NCI-H2227 (cell line): Measurements from ENCODE around the gene C12orf60.

Source experiments
- DNase-seq: peaks from one replicate; lab custom pipeline; 2025; ENCODE audit not compliant: unreplicated experiment; lab: John Stamatoyannopoulos, UW

C12orf60 gene

DNA sequence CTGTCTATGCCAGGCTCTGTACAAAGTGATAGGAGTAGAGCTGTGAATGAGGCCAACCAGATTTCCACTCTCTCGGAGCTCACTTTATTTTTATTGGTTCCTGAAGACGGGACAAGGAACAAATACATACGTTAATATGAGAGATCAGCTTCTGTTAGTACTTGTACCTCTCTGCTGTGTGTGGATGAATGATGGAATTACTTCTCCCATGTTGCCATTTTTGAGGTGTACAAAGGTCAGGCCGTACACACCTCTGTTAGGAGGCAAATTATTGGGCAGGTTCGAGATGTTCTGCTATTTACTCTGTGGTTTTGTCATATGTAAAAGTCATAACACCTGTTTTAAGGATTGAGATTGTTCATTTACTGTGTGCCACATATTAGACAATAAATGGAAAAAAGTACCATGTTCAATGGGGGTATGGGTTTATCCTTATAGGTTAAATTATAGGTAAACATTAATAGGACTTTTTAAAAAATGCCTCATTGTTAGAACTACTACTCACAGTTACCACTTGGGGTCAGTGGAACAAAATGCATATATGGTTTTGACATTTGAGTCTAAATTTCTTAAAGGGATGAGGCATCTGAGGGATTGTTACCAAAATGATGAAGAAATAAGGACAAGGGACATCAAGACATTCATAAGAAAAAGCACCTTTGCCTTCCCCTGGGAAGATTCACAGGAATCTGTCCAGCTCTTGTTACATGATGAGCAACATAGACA is 27.1 kb upstream of the C12orf60 start:
- no peak for DNase-seq

DNA sequence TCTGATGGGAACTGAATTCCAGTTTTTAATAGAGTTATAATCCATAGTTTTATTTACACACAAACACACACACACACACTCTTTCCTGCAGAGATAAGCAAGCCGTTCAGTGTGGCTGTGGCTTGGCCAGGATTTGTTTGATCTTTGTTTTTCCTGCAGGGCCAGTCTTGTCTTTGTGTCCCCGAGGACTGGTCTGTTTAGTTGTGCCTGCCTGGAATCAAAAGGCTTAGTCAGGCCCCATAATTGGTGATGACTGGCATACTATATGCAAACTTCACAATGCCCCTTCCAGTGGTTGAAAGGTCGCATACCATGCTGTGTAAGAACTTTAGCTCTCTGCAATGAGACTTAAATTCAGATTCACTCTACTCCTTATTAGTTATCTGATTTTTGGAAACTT is 26.2 kb upstream of the C12orf60 start:
- DNase-seq, result no peak

DNA sequence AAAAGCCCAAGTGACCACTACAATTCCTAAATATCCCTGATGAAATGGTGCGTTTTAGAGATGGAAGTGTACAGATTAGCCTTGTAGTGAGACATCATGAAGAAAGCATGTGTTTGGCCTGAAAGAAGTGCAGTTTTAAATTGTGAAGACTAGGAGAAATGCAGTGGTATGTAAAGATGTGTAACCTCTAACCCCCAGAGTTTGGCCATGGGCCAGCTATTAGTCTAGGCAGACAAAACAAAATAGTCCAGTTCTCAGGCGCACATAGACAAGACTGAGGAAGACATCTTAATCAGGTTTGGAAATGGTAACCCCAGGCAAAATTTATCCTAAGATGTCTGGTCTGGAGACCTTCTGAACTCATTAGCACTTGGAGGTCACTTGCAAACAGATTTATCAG is 23.6 kb upstream of the C12orf60 start:
- no peak for DNase-seq

DNA sequence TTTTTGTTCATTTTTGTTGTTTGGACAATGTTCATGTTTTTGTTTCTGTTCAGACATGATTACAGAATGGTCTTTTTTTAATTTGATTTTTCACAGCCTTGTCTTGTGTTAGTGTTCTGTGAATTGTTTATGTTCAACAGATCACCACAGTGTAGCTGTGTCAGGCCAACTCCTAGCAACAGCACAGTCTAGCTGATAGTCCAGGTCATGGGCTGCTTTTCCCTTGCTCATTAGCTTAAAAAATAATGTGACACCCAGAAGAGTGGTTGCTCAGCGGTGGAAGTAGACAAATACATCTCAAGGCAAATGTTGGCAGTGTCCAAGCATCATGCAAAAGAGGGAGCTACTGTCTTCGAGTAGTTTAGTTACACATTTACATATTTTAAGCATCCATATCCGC is 22.6 kb upstream of the C12orf60 start:
- no peak for DNase-seq

DNA sequence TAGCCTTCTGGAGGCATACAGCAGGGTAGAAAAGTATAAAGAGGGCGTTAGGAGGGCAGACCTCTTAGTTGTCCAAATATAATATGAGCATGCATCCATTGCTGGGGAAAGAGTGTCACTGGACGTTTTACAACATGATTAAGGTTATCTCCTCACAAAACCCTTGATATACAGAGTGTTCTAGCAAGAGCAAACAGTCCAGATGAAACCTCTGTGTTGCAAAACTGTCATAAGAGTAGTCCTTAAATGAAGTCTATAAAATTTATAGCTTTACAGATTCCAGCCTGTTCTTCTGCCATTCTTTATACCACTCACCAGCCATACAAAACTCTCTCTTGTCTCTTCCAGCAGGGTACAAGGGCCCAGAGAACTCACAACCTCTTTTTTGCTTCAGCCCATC is 21.9 kb upstream of the C12orf60 start:
- DNase-seq, result no peak

DNA sequence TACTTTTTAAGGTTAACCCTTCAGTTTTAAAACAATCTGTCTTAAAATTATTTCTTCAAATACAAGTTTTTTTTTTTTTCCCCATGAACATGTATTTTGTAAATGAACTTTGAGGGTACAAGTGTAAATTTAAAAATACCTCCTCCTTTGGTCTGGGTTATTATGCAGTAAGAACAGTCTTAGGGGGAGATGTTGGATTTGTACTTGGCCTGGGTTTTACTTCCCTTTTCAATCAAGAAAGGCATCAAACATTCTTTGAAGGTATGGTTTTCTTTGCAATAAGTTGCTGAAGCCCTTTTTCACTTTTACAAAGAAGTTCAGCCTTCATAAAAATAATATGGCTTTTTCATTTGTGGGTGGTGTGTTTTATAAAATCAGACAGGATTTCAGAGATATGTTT is 20.7 kb upstream of the C12orf60 start:
- DNase-seq, result no peak

DNA sequence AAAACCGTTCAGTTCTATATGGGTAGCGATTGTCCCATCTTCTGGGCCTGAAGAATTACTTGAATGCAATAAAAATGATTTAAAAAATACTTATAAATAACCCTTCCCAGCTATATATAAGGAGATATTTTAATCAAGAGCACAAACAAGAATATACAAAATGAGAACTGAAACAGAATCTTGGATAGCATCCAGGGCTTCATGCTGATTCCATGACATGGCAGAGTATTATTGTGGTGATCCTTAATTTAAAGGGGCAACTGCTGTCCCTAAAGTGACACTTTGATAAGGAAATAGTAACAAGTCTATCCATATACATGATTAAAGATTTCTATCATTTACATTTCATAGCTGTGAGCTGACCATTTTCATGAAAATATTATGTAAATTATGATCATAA is 19.0 kb upstream of the C12orf60 start:
- no peak for DNase-seq

DNA sequence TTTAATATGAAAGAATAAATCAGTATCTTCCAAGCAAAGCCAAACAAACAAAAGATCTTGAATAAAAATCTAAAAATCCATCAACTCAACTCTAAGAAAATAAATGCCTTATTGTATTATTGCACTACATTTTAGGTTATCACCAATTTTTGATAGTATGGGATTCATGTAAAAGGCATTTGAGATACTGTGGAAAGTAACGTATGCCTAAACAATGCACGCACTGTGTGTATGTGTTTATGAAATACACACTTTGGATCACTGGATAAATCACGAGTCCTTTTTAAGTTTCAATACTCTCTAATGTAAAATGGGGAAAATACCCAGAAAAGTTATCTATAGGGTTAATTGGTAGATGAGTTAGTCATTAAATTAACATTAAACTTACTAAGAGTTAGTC is 17.9 kb upstream of the C12orf60 start:
- no peak for DNase-seq

DNA sequence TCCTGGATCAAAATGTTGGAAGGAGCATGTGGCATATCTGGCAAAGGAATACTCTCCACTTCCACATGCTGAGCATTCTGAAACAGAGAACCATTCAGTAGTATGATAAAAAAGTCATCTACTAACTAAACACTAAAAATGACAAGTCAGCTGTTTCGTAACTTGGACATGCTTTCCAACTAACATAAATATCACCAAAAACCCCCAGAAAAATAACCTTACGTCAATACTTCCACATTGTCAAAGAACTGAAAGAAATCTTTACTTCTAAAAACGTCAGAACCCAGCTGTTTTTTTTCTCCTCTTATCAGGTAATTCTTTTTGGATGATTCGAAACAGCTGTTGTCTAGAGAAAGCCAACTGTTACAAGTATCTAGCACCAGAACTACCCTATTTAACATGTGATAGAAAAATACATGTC is 8.4 kb upstream of the C12orf60 start:
- no peak for DNase-seq

DNA sequence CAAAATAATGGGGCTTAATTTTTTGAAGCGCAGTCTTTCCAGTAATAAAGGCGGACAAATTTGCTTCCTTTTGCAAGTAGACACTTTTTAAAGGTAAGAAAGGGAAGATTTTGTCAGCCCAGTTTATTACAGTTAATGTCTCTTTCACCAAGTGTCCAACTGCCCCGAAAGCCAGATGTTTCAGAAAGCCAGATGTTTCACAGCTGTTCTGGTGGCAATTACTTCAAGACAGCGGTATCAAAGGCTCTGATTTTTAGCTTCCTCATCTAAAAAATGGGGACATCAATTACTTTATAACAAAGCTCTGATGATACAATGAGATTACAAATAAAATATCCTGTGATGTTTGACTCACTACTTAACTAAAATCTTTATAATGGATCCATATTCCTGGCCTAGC is 1.2 kb upstream of the C12orf60 start:
- no peak for DNase-seq

DNA sequence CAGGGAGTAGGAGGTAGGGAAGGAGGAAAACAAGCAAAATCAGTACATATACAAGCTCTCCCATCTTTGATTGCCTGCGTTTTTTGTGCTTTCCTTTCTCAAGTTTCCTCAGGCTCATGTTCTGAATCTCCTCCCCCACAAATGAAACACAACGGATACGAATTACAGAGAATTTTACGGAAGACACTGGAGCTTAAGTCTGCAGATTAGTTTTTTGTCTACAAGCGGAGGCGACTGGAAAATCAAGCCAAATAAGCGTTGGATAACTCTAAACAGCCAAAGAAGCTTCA is 804 bp upstream of the C12orf60 start:
- no peak for DNase-seq

DNA sequence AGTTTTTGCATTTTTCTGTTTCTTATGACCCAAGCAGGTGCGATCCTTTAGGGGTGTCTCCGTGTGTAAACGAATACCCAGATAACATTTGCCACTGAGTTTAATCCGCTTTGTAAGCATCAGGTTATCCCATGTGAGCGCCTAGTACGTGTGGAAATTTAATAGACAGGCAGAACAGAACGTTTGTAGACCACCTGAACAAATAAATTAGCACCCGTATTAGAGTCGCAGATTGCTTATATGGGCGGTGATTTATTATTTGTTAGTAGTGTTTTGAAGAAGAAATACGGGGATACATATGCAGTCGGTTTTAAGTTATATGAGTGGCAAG is 325 bp downstream of the C12orf60 start:
- no peak for DNase-seq

DNA sequence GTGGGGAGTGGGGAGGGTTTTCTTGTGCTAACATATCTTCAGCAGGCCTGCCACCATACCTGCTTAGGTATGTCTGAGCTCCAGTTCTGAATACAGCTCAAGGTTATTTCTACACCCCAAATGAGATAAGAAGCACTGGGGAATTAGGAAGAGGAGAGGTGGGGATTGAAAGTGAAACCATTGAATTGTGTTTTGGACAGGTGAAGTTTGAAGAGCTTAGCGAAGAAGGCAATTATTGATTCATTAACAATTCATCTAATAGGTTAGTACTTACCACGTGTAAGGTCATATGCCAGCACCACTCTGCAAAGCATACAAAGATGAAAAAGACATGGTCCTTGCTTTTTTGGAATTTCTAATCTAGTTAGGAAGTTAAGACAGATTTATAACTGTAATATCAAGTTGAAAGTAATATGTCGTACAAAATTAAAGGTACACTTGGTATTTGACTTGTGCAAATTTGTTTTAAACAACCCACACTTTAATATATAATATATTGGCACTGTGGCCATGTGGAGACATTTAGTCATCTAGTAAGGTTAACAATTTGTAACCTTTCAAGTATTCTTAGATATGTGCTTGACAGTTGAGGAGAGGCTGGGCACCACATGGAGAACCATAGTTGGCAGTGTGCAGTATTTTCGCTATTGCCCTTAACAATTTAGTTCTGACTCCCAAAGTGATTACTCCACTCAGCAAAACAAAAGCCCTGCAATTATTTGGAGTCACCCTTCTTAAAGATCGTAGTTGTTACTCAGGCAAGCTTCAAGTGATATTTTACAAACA is 6.9 kb downstream of the C12orf60 start:
- peak; percentile 82 for DNase-seq

DNA sequence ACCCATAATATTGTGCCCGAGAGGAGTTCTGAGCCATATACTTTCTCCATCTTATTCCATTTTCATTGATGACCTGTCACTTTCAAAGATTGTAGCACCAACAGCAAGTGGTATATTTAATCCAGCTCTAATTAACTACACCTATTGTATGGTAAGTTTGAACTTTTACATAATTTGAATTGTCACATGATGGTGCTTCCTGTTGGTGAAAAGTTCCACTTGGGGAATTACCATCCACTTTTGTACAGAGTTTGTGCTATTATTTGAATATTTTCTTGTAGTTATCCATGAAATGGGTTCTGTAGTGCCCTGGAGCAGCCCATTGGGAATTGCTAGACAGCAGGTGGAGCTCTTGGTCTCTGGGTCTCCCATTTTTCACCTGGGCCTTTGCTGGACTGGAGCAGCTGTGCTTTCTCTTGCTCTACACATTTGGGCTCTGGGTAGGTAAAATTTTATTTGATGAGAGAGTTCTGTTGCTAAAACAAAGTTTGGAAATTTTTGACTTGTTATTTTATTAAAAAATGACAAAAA is 7.5 kb downstream of the C12orf60 start:
- peak; percentile 36 for DNase-seq

DNA sequence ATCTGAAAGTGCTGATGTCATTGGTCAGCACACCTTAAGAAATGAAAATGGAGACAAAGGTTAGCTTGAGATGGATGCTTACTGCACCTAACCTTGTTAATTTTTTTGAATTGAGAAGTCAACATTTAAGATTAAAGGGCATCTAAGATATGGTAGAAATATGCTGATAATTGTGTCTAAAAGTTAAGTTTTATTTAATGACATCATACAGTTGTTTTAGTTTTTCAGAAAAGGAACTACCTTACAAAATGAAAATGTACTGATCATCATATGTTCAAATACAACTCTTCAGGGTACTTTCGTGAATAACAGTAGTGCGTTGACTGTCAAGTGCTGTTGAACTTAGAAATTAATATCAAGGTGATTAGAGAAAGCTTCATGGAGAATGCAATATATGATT is 8.0 kb downstream of the C12orf60 start:
- DNase-seq, result no peak

DNA sequence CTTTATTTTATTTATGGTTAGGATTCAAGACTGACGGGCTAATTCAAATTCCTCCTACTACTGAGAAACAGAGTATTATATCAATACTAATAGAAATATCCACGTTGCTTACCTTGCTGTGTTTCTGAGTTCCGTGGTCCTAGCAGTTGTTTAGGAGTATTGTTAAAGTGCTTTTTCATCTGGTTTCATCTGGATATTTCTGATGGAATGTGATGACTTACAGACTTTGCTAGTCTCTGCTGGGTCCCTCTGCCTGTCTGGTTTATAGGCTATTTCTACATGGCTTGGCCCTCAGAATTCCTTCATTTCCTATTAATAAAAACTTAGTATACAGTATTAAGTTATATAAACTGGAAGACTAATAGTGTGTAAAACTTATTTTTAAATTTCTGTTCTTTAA is 10.5 kb downstream of the C12orf60 start, which contains the start of gene SMCO3:
TSS of gene SMCO3 (minus strand) at position 169 of the 400 bp plus-strand sequence. CDS start 7,502 bp downstream, outside the sequence.
- DNase-seq, result no peak

DNA sequence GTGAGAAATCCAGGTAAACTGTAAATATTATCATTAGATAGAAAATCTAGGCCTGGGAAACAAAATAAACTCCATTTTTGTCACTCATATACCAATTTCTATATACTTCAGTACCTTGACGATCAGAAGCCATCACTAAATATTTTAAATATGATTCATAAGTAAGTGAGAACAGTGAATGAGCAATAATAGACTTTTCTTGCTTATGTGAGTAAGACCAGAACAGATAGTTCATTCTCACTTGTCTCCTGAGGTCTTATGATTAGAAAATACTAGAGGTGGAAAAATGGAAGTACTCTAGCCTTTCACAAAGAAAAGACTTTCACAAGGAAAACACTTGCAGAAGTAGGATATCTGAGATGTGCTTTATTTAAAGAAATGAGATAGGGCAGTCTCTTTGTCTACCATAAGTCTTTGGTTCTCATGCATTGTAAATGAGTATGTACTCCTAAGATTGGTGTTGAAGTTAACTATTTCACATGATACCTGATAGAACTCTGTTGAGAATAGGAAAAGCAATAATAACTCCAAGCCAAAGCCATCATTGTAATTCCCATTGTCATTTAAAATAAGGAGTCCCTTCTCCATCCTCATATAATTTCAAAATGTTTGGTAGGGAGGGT is 20.7 kb downstream of the C12orf60 start:
- no peak for DNase-seq

DNA sequence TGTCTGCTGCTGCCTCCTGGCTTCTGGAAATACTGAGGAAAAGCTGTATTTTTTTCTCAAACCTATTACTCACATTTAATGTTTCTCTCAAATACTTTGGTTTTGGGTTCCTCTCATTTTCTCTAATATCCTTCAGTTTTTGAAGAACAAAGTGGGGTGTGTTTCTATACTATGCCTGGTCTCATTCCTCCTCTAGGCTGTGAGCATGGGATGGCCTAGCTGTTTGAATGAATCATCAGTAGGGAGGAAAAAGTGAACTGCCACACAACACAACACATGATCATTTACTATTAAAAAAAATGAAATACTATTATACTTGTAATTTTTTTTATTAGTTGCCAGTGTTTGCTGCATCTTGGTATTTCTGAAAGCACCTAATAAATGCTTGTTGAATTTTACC is 21.8 kb downstream of the C12orf60 start:
- DNase-seq, result no peak

DNA sequence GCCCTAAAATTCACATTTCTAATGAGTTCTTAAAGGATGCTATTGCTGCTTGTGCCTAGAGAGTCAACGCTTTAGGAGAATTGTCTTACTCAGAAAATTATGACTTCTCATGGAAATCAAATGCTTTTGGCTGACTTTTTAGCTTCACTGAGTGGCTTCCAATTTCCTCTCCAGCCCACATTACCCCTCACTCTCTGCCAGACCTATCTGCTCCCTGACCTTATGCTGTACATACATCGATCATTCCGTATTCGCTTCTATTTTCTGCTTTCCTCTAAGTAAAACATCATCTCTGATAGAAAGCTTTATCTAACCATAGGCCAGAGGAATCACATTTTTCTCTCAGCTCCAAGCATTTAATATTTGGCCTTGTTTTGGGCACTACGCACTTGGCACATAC is 23.0 kb downstream of the C12orf60 start:
- no peak for DNase-seq

DNA sequence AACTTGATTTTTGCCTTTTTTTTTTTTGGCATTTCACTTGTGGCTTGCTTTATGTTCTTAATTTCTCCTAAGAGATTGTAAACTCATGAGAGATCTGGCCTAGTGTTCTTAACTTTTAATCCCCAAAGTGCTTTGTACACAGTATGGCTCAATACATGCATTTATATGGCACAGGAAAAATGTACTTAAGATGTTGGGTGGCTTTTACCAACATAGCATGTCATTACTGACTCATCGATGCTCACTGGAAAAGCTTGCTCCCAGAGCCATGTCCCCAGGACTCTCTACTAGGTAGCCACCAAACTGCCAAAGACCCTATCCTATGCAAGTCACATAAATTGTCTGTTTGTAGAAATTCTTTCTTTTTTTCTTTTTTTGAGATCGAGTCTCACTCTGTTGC is 23.6 kb downstream of the C12orf60 start:
- no peak for DNase-seq

DNA sequence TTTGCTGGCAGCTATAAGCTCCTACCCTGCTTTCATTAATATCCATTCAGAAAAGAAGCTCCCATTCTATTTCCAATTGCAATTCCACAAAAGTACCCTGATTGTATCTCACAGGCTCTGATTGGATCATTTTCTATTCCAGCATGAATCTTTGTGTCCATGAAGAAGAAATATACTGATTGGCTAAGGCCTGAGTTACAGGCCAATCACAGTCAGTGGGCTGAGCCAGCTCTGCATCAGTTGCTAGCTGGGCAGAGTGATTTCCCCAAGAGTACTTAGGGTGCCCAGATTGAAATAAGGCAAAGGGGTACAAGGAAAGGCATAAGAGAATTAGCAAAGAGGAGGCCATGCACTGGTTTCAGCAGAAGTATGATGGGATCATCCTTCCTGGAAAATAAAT is 25.4 kb downstream of the C12orf60 start:
- no peak for DNase-seq

DNA sequence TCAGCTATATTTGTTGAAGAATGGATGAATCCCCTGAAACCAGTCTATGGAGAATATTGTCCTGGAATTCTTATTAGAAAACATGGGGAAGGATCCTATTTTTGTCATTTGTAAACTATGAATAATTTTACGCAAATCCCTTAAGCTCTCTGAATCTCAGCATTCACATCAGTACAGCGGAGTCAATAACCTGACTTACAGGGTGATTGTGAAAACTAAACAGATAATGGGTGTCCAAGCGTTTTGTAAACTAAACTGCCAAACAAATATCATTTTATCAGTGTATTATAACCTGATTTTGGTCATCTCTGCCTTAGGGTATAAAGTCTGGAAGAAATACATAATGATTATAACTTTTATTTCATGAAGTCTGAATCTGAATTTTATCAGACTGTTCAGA is 29.9 kb downstream of the C12orf60 start:
- no peak for DNase-seq
